ENCODE data around the gene AVL9. TPM values are rescaled to one million over a fixed set of nuclear protein-coding genes. Genes with fewer than 3 reads are reported as not detected.
"Not testable (repeated sequence)": the region's sequence is repeated elsewhere in the genome, so short reads cannot be mapped to it uniquely, and the experiment has no call there.

The AVL9 gene
- total RNA-seq, 2 experiments from 2014 or later = 35.9 to 42.2 TPM

- DNase-seq (no peak), ATAC-seq (ENCODE audit: low read depth) (no peak)
- peaks cover 7% of the 10 kb centered on the region for H3K4me1 Mint-ChIP-seq
- H3K9me3 Mint-ChIP-seq = no peaks in the 10 kb centered on the region
- no peak overlapping the region for H3K4me3 Mint-ChIP-seq
- no peak overlapping the region for H3K27ac Mint-ChIP-seq
- POLR2A ChIA-PET = no interaction called here
- H3K36me3 Mint-ChIP-seq = no peaks in the 10 kb centered on the region
- no peaks in the 10 kb centered on the region for H3K27me3 Mint-ChIP-seq
These were observed 18.3 kb upstream of the AVL9 start for GRCh38 chr7:32476816-32477648.

GRCh38 chr7:32477649-32477980 is 17.7 kb upstream of the AVL9 start:
- Mint-ChIP-seq H3K4me1 (peaks cover 7% of the 10 kb centered on the region), H3K9me3 (no peaks in the 10 kb centered on the region), H3K4me3 (no peak overlapping the region), H3K36me3 (no peaks in the 10 kb centered on the region), H3K27ac (no peak overlapping the region), H3K27me3 (no peaks in the 10 kb centered on the region)
- POLR2A ChIA-PET = no interaction called here
- ATAC-seq (ENCODE audit: low read depth) = no peak
- no peak for DNase-seq

- ATAC-seq (ENCODE audit: low read depth) (no peak), DNase-seq (no peak)
- Mint-ChIP-seq H3K36me3 (no peaks in the 10 kb centered on the region), H3K4me3 (no peak overlapping the region), H3K4me1 (peaks cover 7% of the 10 kb centered on the region), H3K27me3 (no peaks in the 10 kb centered on the region), H3K9me3 (no peaks in the 10 kb centered on the region), H3K27ac (no peak overlapping the region)
- POLR2A ChIA-PET = no interaction called here
These were observed 15.6 kb upstream of the AVL9 start for GRCh38 chr7:32479574-32480200.

- DNase-seq (no peak), ATAC-seq (ENCODE audit: low read depth) (no peak)
- Mint-ChIP-seq H3K27ac (no peak overlapping the region), H3K36me3 (no peaks in the 10 kb centered on the region), H3K9me3 (no peaks in the 10 kb centered on the region), H3K27me3 (no peaks in the 10 kb centered on the region), H3K4me1 (peaks cover 7% of the 10 kb centered on the region), H3K4me3 (no peak overlapping the region)
- POLR2A ChIA-PET = no interaction called here
These were observed 14.1 kb upstream of the AVL9 start for GRCh38 chr7:32481176-32481575.

GRCh38 chr7:32481921-32482320 is 13.4 kb upstream of the AVL9 start:
- no peak for DNase-seq
- Mint-ChIP-seq H3K4me3 (no peak overlapping the region), H3K4me1 (peaks cover 7% of the 10 kb centered on the region), H3K27ac (no peak overlapping the region), H3K36me3 (no peaks in the 10 kb centered on the region), H3K27me3 (no peaks in the 10 kb centered on the region), H3K9me3 (no peaks in the 10 kb centered on the region)
- POLR2A ChIA-PET = no interaction called here
- ATAC-seq (ENCODE audit: low read depth) = no peak

- DNase-seq = no peak
- ATAC-seq (ENCODE audit: low read depth) = no peak
- POLR2A ChIA-PET = interaction anchor here (1.3 kb wide), 1 partner anchor 701 kb away, joined by 3 read pairs; no protein-coding TSS in a partner anchor
- Mint-ChIP-seq H3K36me3 (peaks cover 8% of the 10 kb centered on the region), H3K27me3 (no peaks in the 10 kb centered on the region), H3K9me3 (no peaks in the 10 kb centered on the region), H3K4me3 (peak overlapping the region; percentile 91), H3K4me1 (peaks cover 27% of the 10 kb centered on the region), H3K27ac (peak overlapping the region; percentile 94)
These were observed 5.5 kb upstream of the AVL9 start for GRCh38 chr7:32489788-32490126.

GRCh38 chr7:32490127-32490796 is 5.0 kb upstream of the AVL9 start, which contains the start of gene LSM5:
Gene LSM5, minus strand, starts transcription at chr7:32490380. Its CDS starts 15 bp downstream, at chr7:32490365.
- POLR2A ChIA-PET = interaction anchor here (1.0 to 1.3 kb wide), 2 partner anchors 572 to 701 kb away, joined by 3 read pairs; partner anchors contain the start of gene NT5C3A

GRCh38 chr7:32494946-32495297 is 367 bp upstream of the AVL9 start:
- Mint-ChIP-seq H3K27me3 (no peaks in the 10 kb centered on the region), H3K4me1 (peaks cover 26% of the 10 kb centered on the region), H3K36me3 (peaks cover 9% of the 10 kb centered on the region), H3K27ac (peak overlapping the region; percentile 94), H3K9me3 (peaks cover 3% of the 10 kb centered on the region), H3K4me3 (peak overlapping the region; percentile 97)
- ATAC-seq (ENCODE audit: low read depth) (no peak), DNase-seq (no peak)
- POLR2A ChIA-PET = interaction anchor here (0.5 to 1.7 kb wide), 9 partner anchors 9 to 567 kb away, joined by 3 to 9 read pairs (median 5); partner anchors contain the start of gene NT5C3A

More at GRCh38 chr7:32490127-32490796, 5.0 kb upstream of the AVL9 start, which contains the start of gene LSM5:
- ATAC-seq (ENCODE audit: low read depth) = peak; percentile 74
- peak; percentile 87 for DNase-seq
- peaks cover 27% of the 10 kb centered on the region for H3K4me1 Mint-ChIP-seq
- no peaks in the 10 kb centered on the region for H3K27me3 Mint-ChIP-seq
- peak within 1 kb of the TSS; percentile 91 for H3K4me3 Mint-ChIP-seq
- peak within 1 kb of the TSS; percentile 94 for H3K27ac Mint-ChIP-seq
- peaks cover 8% of the 10 kb centered on the region for H3K36me3 Mint-ChIP-seq
- no peaks in the 10 kb centered on the region for H3K9me3 Mint-ChIP-seq

GRCh38 chr7:32496052-32496813 is 944 bp downstream of the AVL9 start:
- Mint-ChIP-seq H3K4me1 (peaks cover 32% of the 10 kb centered on the region), H3K9me3 (peaks cover 3% of the 10 kb centered on the region), H3K27ac (peak overlapping the region; percentile 95), H3K36me3 (peaks cover 19% of the 10 kb centered on the region), H3K4me3 (peak overlapping the region; percentile 97), H3K27me3 (no peaks in the 10 kb centered on the region)
- no peak for ATAC-seq (ENCODE audit: low read depth)
- POLR2A ChIA-PET = interaction anchor here (0.6 to 1.7 kb wide), 15 partner anchors 8 to 1902 kb away, joined by 3 to 9 read pairs (median 4); partner anchors contain the start of gene KBTBD2
- DNase-seq = no peak

GRCh38 chr7:32499755-32500154 is 4.5 kb downstream of the AVL9 start:
- POLR2A ChIA-PET; H3K9me3 Mint-ChIP-seq; H3K27ac Mint-ChIP-seq; ATAC-seq (ENCODE audit: low read depth); H3K27me3 Mint-ChIP-seq; DNase-seq: not testable (repeated sequence)
- Mint-ChIP-seq H3K4me1 (peaks cover 37% of the 10 kb centered on the region), H3K4me3 (peak overlapping the region; percentile 25), H3K36me3 (peaks cover 21% of the 10 kb centered on the region)

GRCh38 chr7:32500216-32500615 is 4.9 kb downstream of the AVL9 start:
- Mint-ChIP-seq H3K4me3 (peak overlapping the region; percentile 48), H3K36me3 (peaks cover 21% of the 10 kb centered on the region), H3K4me1 (peaks cover 37% of the 10 kb centered on the region)
- H3K27me3 Mint-ChIP-seq; H3K27ac Mint-ChIP-seq; ATAC-seq (ENCODE audit: low read depth); DNase-seq; POLR2A ChIA-PET; H3K9me3 Mint-ChIP-seq: not testable (repeated sequence)

- Mint-ChIP-seq H3K4me1 (peaks cover 37% of the 10 kb centered on the region), H3K27me3 (no peaks in the 10 kb centered on the region), H3K4me3 (peak overlapping the region; percentile 48), H3K36me3 (peaks cover 21% of the 10 kb centered on the region), H3K27ac (peak overlapping the region; percentile 38), H3K9me3 (peaks cover 3% of the 10 kb centered on the region)
- POLR2A ChIA-PET = no interaction called here
- ATAC-seq (ENCODE audit: low read depth) (no peak), DNase-seq (no peak)
These were observed 5.6 kb downstream of the AVL9 start for GRCh38 chr7:32500922-32501341.

GRCh38 chr7:32501522-32501921 is 6.2 kb downstream of the AVL9 start:
- no peak for ATAC-seq (ENCODE audit: low read depth)
- H3K9me3 Mint-ChIP-seq = peaks cover 3% of the 10 kb centered on the region
- no peaks in the 10 kb centered on the region for H3K27me3 Mint-ChIP-seq
- peak overlapping the region; percentile 19 for H3K4me3 Mint-ChIP-seq
- peaks cover 23% of the 10 kb centered on the region for H3K36me3 Mint-ChIP-seq
- no peak for DNase-seq
- POLR2A ChIA-PET = no interaction called here
- peaks cover 40% of the 10 kb centered on the region for H3K4me1 Mint-ChIP-seq
- H3K27ac Mint-ChIP-seq = peak overlapping the region; percentile 38
